ENCODE measurements around the gene SOCS6. TPM values are rescaled to one million over a fixed set of nuclear protein-coding genes. Genes with fewer than 3 reads are reported as not detected.

Gene SOCS6
- total and polyA plus RNA-seq, 2 donors (not counting 3 experiments of a cell fraction or from before 2014, with no cell fraction given) = 8.6 to 15.0 TPM

- H3K27me3 ChIP-seq (ENCODE audit: control insufficient read depth in 2 of 2, insufficient read depth in 2 of 2, low read length in 2 of 2) = no peaks in the 10 kb centered on the region
- H3K9me3 ChIP-seq (replicated peaks; ENCODE audit: control insufficient read depth, insufficient read depth, low read length) = peaks cover under 1% of the 10 kb centered on the region
- H3K4me2 ChIP-seq (ENCODE audit: insufficient read depth, low read length) = no peak overlapping the region
- no peak overlapping the region for H3K9ac ChIP-seq (replicated peaks; ENCODE audit: extremely low read depth, insufficient read depth, low read length)
- POLR2A ChIA-PET = no interaction called here
- FAIRE-seq (no peak), DNase-seq (ENCODE audit: low read depth, low spot score) (no peak)
- H3K79me2 ChIP-seq (ENCODE audit: control insufficient read depth, insufficient read depth, low read length) = peaks cover 7% of the 10 kb centered on the region
- H3K4me1 ChIP-seq (ENCODE audit: control insufficient read depth, extremely low read depth, insufficient read depth, low read length) = peaks cover 12% of the 10 kb centered on the region
- H4K20me1 ChIP-seq (replicated peaks; ENCODE audit: control insufficient read depth, extremely low read depth, insufficient read depth, low read length) = no peaks in the 10 kb centered on the region
- H2AFZ ChIP-seq (ENCODE audit: low read depth, low read length) = no peak overlapping the region
- no peak overlapping the region for H3K27ac ChIP-seq (ENCODE audit: insufficient read depth, low read depth, low read length)
- H3K4me3 ChIP-seq (replicated peaks in 1 of 3; ENCODE audit: insufficient read depth in 1 of 3, low read depth in 1 of 3, low read length in 3 of 3) = no peak overlapping the region
- dilution Hi-C loops (cut with MboI; ENCODE audit: extremely low pct_ligation_motif_present, low sequenced_read_pairs) = no loop called here
- TF ChIP-seq GATA2 (IDR thresholded peaks at IDR 0.05; ENCODE audit: insufficient read depth, insufficient read length, low read depth, low read length) (no peak), POLR2A (IDR thresholded peaks at IDR 0.05; ENCODE audit: low read depth, low read length) (no peak), JUN (IDR thresholded peaks at IDR 0.05; ENCODE audit: borderline replicate concordance, insufficient read depth, insufficient read length, low read depth) (no peak), FOS (IDR thresholded peaks at IDR 0.05; ENCODE audit: borderline replicate concordance, insufficient read depth, low read length) (no peak), MYC (IDR thresholded peaks at IDR 0.05; ENCODE audit: low read depth, low read length) (no peak), EZH2 (IDR thresholded peaks at IDR 0.05; ENCODE audit: borderline replicate concordance, low read depth, low read length, severe bottlenecking) (no peak), CTCF (IDR thresholded peaks at IDR 0.05; ENCODE audit: extremely low read depth in 1 of 2, insufficient read depth in 1 of 2, low read depth in 1 of 2, low read length in 2 of 2) (no peak), POLR2AphosphoS5 (IDR thresholded peaks at IDR 0.05; ENCODE audit: insufficient read depth, low read depth, low read length) (no peak)
- CTCF ChIA-PET = interaction anchor here (0.8 kb wide), 1 partner anchor 79 kb away, joined by 3 read pairs; no protein-coding TSS in a partner anchor
- H3K36me3 ChIP-seq (ENCODE audit: control insufficient read depth in 2 of 2, extremely low read depth in 1 of 2, insufficient read depth in 2 of 2, low read length in 2 of 2) = no peaks in the 10 kb centered on the region
- no TSS peak for BruUV-seq (replicated peaks)
- intact Hi-C loops (cut with micrococcal nuclease) = loop anchor here (5.0 kb wide), 1 partner anchor 72 kb away; no protein-coding TSS in a partner anchor
- no peaks in the 10 kb centered on the region for H3K9me1 ChIP-seq (replicated peaks; ENCODE audit: control insufficient read depth, extremely low read depth, insufficient read depth, low read length)
These were observed 3.7 kb upstream of the SOCS6 start for GRCh38 chr18:70284976-70285620.

Measured in endothelial cell of umbilical vein (primary cell).